GM19193 (cell line): ENCODE results near the gene NHERF2.

ENCODE experiments used
- POLR2A ChIP-seq: IDR thresholded peaks from 4 replicates; pipeline ENCODE4 v1.6.1; 2011; ENCODE audit not compliant: insufficient read depth, insufficient read length; ENCODE audit errors: extremely low read depth

Gene NHERF2

DNA sequence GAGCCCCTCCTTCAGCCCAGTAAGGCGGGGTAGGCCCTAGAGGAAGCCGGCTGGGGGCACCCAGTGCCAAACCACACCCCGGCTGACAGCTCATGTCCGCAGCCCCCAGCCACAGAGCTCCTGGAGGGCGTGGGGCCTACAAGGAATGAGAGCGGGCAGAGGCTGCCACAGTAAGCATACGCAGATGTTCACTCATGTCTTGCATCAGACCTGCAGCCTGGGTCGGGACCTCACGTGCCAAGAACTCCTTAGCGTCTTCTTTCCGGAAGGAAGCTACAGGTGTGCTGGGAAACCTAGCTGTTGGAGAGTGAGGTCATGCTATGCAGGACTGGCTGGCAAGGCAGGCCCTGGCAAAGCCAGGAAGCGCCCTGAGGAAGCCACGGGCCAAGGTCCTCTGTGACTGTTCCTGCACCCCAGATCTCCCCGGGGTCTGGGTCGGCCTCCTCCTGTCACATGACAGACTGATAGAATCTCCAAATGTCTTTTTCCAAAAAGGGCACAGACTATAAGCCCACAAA lies 18.6 kb upstream of the NHERF2 start:
- TF ChIP-seq POLR2A: peak; percentile 30

DNA sequence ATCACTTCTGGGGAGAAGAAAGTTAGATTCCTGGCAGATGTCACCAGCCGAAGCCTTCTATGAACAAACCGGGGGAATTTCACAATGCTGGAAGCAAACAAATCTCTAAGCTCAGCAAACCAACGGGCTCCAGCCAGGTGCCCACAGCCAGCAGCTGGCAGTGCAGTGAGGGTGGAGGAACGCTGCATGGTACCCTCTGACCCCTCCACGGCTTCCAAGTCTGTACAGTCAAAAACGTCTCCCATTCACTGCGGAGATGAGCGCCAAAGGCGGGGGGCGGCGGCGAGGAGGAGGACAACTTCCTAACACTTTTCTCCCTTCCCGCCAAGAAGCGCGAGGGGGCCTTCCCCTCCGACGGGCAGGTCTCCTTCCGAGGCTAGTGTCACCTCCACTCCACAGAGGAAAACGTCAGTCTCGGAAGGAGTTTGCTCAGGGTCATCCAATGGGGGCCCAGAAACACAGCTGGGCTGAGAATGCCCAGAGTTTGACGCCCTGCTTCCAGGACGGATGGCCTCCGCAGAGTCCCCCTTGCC lies 18.0 kb upstream of the NHERF2 start:
- no peak for TF ChIP-seq POLR2A

DNA sequence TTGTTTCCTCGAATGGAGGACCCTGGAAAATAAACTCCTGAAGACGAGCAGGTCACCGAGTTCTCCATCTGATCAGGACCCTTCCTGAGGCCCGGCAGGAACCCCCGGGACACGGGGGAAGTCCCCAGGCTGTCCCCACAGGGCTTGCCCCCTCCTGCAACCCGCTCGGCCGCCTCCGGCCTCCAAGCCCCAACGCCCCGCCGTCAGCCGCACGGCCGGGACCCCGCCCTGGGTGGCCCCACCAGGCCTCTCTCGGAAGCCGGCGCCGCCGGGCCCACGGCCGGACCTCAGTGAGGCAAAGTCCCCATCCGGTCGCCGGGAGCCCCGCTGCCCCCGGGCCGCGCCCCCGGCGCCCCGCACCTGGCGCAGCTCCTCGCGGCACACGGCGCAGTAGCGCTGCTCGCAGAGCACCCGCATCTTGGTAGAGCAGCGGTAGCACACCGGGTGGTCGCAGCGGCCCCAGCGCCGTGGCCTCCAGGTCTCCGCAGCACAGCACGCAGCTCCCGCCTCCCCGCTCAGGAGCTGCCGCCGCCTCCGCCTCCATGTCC lies 17.5 kb upstream of the NHERF2 start:
- no peak for TF ChIP-seq POLR2A

DNA sequence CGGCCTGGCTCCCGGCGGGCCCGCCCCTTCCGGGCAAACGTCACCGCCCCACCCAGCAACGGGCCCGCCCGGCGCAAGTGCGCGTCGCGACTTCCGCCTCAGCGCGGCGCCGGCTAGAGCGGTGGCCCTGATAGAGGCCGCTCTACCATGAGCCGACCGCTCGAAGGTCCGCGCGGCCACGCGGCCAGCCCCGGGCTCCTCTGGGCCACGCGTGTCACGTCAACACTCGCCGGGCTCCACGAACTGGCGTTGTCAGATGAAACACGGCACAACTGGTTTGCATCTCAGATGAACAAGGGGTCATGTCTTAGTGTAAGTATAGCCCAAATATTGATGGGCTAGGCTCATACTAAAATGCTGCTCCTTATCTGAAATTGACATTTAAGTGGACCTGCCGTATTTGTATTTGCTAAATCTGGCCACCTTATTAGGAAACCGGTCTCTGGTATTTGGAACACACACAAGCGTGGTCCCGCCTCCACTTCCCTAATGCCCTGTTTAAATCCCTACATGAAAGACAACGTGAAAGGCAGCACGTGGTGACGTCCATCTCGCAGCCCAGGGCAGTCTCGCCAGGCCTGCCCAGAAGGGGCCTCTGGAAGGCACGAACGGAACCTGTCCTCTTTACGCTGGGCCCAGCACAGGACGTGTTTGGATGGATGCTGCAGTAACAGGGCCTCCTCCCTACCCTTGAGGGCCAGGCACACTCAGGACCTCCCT lies 16.8 kb upstream of the NHERF2 start, which contains the start of gene ZNF598:
Gene ZNF598 (minus strand): TSS at position 31 of the 720 bp plus-strand sequence.
- peak; percentile 97 for TF ChIP-seq POLR2A

DNA sequence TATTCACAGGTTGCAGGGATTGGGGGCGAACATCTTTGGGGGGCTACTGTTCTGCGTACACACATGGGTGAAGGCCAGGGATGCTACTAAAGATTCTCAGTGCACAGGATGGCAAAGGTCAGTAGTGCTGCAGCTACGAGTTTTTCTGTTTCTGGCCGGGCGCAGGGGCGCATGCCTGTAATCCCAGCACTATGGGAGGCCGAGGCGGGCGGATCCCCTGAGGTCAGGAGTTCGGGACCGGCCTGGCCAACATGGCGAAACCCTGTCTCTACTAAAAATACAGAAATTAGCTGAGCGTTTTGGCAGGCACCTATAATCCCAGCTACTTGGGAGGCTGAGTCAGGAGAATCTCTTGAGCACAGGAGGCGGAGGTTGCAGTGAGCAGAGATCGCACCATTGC lies 13.2 kb upstream of the NHERF2 start:
- TF ChIP-seq POLR2A: no peak

DNA sequence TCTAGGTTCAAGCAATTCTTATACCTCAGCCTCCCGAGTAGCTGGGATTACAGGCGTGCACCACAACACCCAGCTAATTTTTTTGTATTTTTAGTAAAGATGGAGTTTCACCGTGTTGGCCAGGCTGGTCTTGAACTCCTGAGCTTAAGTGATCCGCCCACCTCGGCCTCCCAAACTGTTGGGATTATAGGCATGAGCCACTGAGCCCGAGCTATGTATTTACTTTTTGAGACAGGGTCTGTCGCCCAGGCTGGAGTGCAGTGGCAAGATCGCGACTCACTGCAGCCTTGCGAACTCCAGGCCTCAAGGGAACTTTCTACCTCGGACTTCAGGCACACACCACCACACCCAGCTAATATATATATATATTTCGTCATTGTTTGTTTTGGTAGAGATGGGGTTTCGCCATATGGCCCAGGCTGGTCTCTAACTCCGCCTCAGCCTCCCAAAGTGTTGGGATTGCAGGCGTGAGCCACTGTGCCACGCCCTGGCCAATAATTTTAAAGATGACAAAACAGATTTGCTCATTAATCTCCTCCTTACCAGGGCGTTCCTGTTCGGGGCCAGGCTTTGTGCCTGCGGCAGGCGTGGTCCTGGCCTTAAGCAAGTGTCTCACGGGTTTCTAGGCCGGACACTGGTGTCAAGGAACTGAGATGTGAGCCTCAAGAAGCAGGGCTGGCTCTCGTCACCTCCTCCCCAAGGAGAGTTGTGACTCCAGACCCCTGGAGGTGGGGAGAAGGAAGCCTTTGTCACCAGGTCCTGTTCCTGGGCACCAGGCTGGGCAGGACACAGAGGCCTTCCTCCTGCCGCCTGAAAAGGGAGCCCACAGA lies 11.4 kb upstream of the NHERF2 start:
- no peak for TF ChIP-seq POLR2A

DNA sequence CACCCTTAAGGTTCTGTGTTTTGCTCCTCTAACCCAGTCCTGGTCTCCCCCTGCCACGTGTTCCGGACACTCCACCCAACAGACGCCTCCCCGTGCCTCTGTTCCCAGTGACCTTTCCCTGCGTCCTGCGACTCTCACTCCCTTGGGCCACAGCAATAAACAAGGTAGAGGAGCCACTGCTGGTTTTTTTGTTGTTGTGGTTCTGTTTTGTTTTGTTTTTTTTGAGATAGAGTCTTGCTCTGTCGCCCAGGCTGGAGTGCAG lies 10.8 kb upstream of the NHERF2 start:
- TF ChIP-seq POLR2A: no peak

DNA sequence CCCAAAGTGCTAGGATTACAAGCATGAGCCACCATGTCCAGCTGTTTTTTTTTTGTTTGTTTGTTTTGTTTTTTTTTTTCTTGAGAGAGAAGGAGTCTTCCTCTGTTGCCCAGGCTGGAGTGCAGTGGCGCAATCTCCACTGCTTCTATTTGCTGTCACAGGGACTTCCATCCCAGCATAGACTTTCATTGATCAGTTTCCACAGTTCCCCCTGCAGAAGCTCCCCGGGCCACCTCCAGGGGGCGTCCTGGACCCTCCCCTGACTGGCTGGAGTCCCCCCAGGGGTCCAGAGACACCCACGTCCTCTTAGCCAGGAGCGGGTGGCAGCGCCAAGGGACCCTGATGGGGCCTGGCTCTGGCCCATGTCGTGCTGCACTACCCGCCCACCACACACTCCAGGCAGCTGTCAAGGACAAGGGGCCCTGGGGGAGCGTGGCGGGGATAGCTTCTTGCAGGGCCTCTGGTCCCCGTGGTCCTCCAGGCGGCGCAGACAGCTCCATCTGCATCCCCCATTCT lies 10.2 kb upstream of the NHERF2 start:
- no peak for TF ChIP-seq POLR2A

DNA sequence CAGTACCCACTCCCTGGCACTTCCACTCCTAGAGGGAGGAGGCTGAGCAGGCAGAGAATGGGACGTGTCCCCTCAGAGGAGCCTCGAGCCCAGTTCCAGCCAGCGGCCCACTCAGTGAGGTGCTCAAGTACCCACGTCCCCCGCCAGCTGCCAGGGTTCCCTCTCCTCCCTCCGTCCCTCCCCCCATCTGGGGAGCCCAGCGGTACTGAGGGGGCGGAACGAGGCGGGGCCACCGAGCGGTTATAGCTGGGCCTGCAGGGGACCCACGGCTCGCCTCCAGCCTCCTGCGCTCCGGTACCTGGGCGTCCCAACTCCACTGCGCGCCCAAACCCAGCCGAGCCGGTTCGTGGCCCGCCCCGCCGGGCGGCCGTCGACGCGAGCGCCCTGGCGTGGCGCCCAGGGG lies 7.2 kb upstream of the NHERF2 start, which contains the start of gene NPW:
Gene NPW (plus strand): TSS at position 268 of the 403 bp plus-strand sequence.
- no peak for TF ChIP-seq POLR2A

DNA sequence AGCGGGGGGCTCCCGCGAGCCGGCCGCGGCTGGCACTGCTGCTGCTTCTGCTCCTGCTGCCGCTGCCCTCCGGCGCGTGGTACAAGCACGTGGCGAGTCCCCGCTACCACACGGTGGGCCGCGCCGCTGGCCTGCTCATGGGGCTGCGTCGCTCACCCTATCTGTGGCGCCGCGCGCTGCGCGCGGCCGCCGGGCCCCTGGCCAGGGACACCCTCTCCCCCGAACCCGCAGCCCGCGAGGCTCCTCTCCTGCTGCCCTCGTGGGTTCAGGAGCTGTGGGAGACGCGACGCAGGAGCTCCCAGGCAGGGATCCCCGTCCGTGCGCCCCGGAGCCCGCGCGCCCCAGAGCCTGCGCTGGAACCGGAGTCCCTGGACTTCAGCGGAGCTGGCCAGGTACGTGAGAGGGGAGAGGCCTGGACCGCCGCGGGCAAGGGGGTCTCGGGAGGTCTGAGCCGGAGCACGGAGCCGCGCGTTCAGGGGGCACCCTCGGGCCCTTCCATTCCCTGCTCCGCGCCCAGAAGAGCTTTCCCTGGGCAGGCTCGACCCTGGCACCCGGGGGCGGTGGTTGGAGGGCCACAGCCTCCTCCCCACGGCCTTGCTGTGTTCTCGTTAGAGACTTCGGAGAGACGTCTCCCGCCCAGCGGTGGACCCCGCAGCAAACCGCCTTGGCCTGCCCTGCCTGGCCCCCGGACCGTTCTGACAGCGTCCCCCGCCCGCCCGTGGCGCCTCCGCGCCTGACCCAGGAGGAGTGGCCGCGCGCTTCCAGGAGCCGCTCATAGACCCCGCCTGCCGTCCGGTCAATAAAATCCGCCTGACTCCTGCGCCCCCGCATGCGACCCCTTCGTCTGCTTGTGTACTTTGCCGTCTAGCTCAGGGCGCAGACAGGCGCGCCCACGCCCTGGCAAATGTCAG lies 6.5 kb upstream of the NHERF2 start:
- TF ChIP-seq POLR2A: no peak

DNA sequence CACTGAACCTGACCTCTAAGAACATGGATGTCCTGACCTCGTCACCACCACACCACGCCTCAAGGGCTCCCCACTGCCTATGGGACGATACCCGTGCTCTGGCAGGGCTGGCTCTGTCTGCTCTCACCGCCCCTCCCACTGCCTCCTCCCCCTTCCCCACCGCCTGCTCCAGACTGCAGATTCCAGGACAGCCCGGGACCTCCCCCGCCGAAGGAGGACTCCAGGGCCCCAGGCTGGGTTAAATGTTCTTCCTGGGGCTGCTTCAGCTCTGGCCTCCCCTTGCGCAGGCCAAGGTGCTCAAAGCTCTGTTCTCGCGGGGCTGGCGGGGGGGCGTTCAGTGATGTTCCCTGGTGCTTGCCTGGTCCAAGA lies 4.0 kb upstream of the NHERF2 start:
- no peak for TF ChIP-seq POLR2A

DNA sequence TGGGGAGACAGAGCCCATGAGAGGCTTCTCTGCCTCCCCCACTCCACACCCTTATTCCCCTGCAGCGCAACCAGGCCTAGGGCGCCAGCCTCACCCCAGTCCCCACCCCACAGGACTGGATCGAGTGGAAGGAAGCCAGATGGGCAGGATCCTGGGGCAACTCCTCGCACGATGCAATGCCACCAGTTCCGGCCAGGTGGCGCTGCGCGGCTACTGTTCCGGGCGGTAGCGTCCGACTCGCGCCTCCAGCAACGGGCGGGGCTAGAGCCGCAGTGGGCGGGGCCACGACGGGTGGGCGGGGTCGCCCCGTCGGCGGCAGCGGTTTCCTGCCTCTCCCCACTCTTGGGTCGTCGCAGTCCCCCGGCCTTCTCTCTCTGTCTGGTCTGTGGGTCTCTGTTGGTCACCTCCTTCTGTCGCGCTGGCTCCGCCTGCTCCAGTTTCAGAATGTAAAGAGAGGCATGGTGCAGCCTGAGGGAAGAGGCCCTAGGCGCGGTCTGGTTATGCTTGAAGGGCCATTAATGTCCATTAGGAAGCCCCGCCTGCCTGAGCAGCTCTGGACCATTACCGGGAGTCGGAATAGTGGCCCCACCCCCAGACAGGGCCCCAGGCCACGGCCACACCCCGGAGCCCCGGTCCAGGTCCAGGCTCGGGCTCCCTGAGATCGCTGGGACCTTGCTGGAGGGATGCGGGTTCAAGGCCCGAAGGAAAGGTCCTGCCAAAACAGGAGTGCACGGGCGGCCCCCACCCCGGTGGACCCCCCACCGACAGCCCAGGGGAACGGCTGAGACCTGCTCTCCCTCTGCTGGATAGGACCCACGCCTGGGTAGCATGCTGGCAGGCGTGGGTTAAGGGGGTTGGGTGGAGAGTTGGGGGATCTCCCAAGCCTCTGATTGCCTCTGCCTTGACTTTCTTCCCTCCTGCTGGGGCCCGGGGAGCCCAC lies 3.3 kb upstream of the NHERF2 start:
- TF ChIP-seq POLR2A: no peak

DNA sequence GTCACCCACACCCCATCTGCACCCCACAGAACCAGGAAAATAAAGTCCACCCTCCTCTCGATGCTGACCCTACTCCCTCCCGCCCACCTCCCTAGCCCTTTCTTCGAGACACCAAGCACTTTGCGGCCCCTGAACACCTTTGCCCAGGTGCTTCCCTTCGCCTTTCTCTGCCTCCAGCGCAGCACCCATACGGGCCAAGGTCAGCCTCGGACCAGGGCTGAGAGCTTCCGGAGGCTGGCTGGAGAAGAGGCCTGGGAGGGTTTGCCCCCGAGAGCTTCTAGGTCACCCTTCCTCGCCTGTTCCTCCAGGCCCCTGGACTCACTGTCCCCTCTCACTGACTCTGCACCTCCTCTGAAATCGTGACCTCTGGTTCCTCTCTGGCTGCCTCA lies 2.7 kb upstream of the NHERF2 start:
- no peak for TF ChIP-seq POLR2A
